Osteoblast (primary cell): ENCODE data around the gene MPPED1. TPM values are rescaled to one million over a fixed set of nuclear protein-coding genes. Genes with fewer than 3 reads are reported as not detected.

Experiments
- DNase-seq: peaks from one replicate; pipeline ENCODE4 v3.0.0; 2011; ENCODE audit warnings: low spot score, mixed read lengths; ENCODE audit not compliant: insufficient read length; ENCODE audit errors: missing footprints
- H2AFZ ChIP-seq: 2 replicates; pipeline ENCODE4 v1.6.0; 2011; ENCODE audit warnings: mild to moderate bottlenecking, low read length
- H3K27ac ChIP-seq: 2 replicates; pipeline ENCODE4 v1.5.1; 2011; ENCODE audit warnings: mild to moderate bottlenecking, low read depth, low read length, moderate library complexity
- H3K27me3 ChIP-seq: 2 replicates; pipeline ENCODE4 v1.6.0; 2012; ENCODE audit warnings: mild to moderate bottlenecking, control low read depth, inconsistent platforms, low read length, moderate library complexity; ENCODE audit not compliant: insufficient read depth
- H3K36me3 ChIP-seq: 2 replicates; pipeline ENCODE4 v1.5.1; 2011; ENCODE audit warnings: mild to moderate bottlenecking, low read length, control low read depth, moderate library complexity; ENCODE audit not compliant: insufficient read depth
- H3K4me1 ChIP-seq: 2 replicates; pipeline ENCODE4 v1.5.1; 2011; ENCODE audit warnings: mild to moderate bottlenecking, low read length, control low read depth, moderate library complexity; ENCODE audit not compliant: insufficient read depth
- H3K4me2 ChIP-seq: 2 replicates; pipeline ENCODE4 v1.6.0; 2011; ENCODE audit warnings: mild to moderate bottlenecking, low read length; ENCODE audit not compliant: insufficient read depth
- H3K4me3 ChIP-seq: fragments of 200-600 bp; sonication (generic); 3 replicates; pipeline ENCODE4 v1.5.1; 2012; ENCODE audit warnings: mild to moderate bottlenecking, low read length, inconsistent platforms; ENCODE audit not compliant: insufficient read depth
- H3K79me2 ChIP-seq: 2 replicates; pipeline ENCODE4 v1.6.0; 2012; ENCODE audit warnings: mild to moderate bottlenecking, low read length, control low read depth, inconsistent platforms; ENCODE audit not compliant: insufficient read depth
- H3K9me3 ChIP-seq: 2 replicates; pipeline ENCODE4 v1.5.1; 2011; ENCODE audit warnings: low read depth, low read length, control low read depth
- H4K20me1 ChIP-seq: 2 replicates; pipeline ENCODE4 v1.6.0; 2012; ENCODE audit warnings: mild to moderate bottlenecking, low read length, control low read depth; ENCODE audit not compliant: insufficient read depth
- total RNA-seq: library from RNA; depleted of rRNA; stranded (reverse); fragments of >200 nt; gene quantifications from 2 replicates; pipeline ENCODE4 v1.2.3, GENCODE V29; 2012
- TF ChIP-seq, protein P1 (sequence below): IDR thresholded peaks from 2 replicates; pipeline ENCODE4 v1.5.1; 2011; ENCODE audit warnings: mild to moderate bottlenecking, low read depth, low read length, moderate library complexity; ENCODE audit errors: extremely low read depth

The MPPED1 gene
- total RNA-seq, 1 donor: not detected

GRCh38 chr22:43409800-43410199 is 2.0 kb upstream of the MPPED1 start:
- H3K4me1 ChIP-seq: no peaks in the 10 kb centered on the region
- no peak overlapping the region for H3K27ac ChIP-seq
- peaks cover 41% of the 10 kb centered on the region for H3K27me3 ChIP-seq
- no peak overlapping the region for H3K4me3 ChIP-seq
- H3K9me3 ChIP-seq: no peaks in the 10 kb centered on the region
- TF ChIP-seq, protein P1, sequence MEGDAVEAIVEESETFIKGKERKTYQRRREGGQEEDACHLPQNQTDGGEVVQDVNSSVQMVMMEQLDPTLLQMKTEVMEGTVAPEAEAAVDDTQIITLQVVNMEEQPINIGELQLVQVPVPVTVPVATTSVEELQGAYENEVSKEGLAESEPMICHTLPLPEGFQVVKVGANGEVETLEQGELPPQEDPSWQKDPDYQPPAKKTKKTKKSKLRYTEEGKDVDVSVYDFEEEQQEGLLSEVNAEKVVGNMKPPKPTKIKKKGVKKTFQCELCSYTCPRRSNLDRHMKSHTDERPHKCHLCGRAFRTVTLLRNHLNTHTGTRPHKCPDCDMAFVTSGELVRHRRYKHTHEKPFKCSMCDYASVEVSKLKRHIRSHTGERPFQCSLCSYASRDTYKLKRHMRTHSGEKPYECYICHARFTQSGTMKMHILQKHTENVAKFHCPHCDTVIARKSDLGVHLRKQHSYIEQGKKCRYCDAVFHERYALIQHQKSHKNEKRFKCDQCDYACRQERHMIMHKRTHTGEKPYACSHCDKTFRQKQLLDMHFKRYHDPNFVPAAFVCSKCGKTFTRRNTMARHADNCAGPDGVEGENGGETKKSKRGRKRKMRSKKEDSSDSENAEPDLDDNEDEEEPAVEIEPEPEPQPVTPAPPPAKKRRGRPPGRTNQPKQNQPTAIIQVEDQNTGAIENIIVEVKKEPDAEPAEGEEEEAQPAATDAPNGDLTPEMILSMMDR: no peak
- H4K20me1 ChIP-seq: no peaks in the 10 kb centered on the region
- no peak overlapping the region for H3K4me2 ChIP-seq
- DNase-seq: no peak
- no peak overlapping the region for H2AFZ ChIP-seq
- no peaks in the 10 kb centered on the region for H3K79me2 ChIP-seq
- no peaks in the 10 kb centered on the region for H3K36me3 ChIP-seq

DNA sequence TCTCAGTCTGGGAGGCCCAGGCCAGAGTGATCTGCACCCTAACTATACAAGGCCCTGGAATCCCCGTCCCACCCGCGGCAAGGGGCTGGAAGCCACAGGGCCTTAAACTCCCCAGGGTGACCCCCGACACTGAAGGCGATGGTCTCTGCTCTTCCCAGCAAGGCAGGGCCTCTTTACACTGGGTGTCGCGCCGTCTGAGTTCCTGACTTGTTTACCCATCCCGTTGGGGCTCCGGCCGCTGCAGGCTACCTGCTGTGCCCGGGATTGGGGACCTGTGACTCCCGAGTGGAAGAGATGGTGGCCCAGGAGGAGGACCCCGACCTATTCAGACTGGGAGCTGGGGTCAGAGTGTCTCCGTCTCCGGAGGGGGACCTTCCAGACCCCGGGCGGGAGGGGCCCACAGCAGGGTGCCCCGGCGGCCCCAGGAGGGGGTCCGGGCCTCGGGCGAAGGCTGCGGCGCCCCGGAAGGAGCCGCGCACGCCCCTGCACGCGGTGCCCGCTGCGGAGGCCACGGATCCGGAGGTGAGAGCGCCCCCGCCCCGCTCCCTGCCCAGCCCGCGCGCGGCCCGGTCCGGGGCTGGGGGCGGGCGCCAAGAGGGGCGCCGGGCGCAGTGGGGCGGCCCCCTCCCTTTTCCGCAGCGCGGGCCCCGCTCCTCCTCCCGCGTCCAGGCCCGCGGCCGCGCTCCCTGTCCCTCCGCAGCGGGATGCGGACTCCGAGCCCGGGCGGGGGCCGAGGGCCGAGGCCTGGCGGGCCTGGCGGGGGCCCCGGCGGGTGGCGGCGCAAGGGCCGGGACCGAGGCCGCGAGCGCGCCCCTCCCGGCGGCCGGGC is 560 bp upstream of the MPPED1 start:
- Histone ChIP-seq H3K79me2 (no peaks in the 10 kb centered on the region), H3K27ac (no peak overlapping the region), H3K4me3 (no peak overlapping the region), H3K4me2 (no peak overlapping the region), H3K27me3 (peaks cover 52% of the 10 kb centered on the region), H2AFZ (no peak overlapping the region), H3K9me3 (no peaks in the 10 kb centered on the region), H3K4me1 (no peaks in the 10 kb centered on the region), H4K20me1 (no peaks in the 10 kb centered on the region), H3K36me3 (no peaks in the 10 kb centered on the region)
- TF ChIP-seq, protein P1: no peak
- DNase-seq: no peak

DNA sequence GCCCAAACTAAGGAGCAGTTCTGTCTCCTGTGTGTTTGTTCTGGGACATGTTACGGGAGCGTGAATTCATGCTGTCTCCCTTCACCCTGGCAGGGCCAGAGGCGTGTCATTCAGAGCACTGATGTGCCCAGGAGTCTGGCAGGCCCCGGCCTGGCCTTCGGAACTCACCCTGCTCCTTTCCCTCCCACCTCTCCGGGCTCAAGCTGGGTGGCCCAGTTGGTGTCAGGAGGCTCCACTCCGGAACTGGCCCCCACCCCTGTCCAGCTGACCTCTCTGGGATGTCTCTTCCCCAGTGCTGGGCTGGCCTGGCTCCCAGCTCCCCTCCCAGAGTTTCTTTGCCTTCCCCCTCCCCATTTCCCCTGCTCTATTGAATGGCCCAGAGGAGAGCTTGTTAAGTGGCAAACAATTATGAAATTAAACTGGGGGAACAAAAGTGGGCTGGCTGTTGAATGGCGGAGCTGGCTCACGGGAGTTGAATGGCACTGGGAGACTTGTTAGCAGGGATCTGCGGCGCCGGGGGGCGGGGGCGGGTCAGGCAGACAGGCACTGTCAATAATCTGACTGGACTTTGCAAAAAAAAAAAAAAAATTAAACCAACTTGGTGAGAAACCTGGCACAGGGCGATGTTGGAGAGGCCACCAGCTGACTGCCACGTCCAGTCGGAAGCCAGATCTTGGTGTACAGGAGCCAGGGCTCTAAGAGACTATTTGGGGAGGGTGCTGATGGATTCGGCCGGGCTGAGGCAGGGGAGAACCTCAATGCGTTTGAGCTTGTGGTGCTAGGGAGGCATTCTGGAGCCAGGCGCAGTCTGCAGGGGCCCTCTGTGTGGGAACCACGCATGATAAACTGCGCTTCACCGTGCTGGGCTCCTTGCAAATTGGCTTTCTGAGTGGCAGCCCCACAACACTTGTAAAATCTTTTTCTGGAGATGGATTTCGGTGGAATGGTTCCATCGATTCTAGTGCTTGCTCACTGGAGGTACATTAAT is 1.3 kb downstream of the MPPED1 start:
- Histone ChIP-seq H2AFZ (no peak overlapping the region), H3K79me2 (no peaks in the 10 kb centered on the region), H3K27me3 (peaks cover 63% of the 10 kb centered on the region), H3K4me2 (no peak overlapping the region), H3K4me3 (no peak overlapping the region), H4K20me1 (no peaks in the 10 kb centered on the region), H3K9me3 (no peaks in the 10 kb centered on the region), H3K4me1 (no peaks in the 10 kb centered on the region), H3K27ac (no peak overlapping the region), H3K36me3 (no peaks in the 10 kb centered on the region)
- TF ChIP-seq, protein P1: no peak
- DNase-seq: no peak

DNA sequence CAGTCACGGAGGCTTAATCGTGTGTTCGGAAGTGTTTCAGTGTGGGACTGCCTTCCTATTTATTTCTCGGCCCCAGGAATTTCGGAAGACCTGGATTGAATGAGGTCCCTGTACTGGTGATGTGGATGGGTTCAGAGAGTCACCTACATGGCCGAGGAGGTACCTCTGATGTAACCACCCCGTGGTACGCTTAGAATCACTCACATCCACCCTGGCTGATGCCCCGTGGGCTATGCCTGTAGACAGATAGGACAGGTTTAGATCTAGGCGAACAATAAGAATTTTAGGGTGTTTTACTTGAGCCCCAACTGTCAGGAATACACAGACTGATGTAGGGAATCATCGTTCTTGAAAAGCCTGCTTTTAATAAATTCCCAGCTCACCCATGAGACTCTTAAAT is 2.0 kb downstream of the MPPED1 start:
- Histone ChIP-seq H4K20me1 (no peaks in the 10 kb centered on the region), H3K4me2 (no peak overlapping the region), H3K27me3 (peaks cover 63% of the 10 kb centered on the region), H3K79me2 (no peaks in the 10 kb centered on the region), H3K27ac (no peak overlapping the region), H3K4me3 (no peak overlapping the region), H2AFZ (no peak overlapping the region), H3K9me3 (no peaks in the 10 kb centered on the region), H3K4me1 (no peaks in the 10 kb centered on the region), H3K36me3 (no peaks in the 10 kb centered on the region)
- TF ChIP-seq, protein P1: no peak
- no peak for DNase-seq
